HG03457 (cell line): Measurements from ENCODE around the gene CACNA2D3.
"Not testable (repeated sequence)": the region's sequence is repeated elsewhere in the genome, so short reads cannot be mapped to it uniquely, and the experiment has no call there.

Experiments
- ATAC-seq: cut with Tn5 transposase; IDR thresholded peaks from one replicate; pipeline ENCODE4 v1.9.1; 2021; ENCODE audit warnings: moderate number of reproducible peaks; ENCODE audit not compliant: unreplicated experiment

CACNA2D3 gene

DNA sequence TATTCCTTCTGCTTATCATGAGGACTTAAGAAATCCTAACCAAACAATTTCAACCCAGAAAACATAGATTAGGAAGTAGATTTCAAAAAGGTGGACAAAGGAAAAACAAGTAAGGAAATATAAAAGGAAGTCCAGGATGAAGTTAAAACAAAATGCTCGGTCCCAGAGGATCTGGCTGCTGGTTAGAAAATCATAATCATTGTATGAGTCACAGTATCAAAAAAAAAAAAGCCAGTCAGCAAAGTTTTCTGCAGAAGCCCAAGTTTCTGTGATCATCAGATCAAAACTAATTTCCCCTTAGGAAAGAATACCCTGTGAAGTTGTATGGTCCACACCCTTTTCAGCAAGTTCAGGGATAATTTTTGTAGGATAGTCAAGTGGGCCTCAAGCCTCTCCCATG, 848.5 kb downstream of the CACNA2D3 start:
- no peak for ATAC-seq

DNA sequence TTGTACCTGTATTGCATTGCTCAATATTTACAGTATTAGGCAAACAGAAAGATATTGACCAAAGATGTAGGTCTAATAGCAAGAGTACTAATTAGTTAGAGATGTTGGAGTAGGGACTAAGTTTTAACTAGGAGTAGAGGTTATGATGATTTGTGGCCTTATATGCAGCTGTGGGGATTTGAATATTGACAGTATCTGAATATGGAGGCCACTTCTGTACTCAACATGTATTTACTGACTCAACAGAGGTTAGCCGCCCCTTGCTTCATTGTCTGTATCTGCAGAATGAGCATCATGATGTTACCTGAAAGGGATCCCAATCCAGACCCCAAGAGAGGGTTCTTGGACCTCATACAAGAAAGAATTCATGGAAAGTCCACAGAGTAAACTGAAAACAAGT, 855.1 kb downstream of the CACNA2D3 start:
- ATAC-seq, result no peak

DNA sequence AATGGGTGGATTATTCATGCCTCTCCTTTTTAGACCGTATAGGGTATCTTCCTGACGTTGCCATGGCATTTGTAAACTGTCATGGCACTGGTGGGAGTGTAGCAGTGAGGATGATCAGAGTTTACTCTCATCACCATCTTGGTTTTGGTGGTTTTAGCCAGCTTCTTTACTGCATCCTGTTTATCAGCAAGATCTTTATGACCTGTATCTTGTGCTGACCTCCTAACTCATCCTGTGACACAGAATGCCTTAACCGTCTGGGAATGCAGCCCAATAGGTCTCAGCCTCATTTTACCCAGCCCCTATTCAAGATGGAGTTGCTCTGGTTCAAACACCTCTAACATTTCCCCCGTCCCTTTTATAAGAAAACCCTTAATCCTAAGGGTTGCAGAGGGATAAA, 855.6 kb downstream of the CACNA2D3 start:
- not testable (repeated sequence) for ATAC-seq

DNA sequence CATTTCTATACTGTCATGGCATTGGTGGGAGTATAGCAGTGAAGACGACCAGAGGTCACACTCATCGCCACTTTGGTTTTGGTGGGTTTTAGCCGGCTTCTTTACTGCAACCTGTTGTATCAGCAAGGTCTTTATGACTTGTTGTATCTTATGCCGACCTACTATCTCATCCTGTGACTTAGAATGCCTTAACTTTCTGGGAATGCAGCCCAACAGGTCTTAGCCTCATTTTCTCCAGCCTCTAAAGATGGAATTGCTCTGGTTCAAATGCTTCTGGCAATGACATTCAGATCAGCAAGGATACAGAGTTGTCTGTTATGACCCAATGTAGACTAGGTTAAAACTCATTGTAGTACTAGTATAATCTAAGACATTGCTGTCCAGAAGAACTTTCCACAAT, 860.5 kb downstream of the CACNA2D3 start:
- no peak for ATAC-seq

DNA sequence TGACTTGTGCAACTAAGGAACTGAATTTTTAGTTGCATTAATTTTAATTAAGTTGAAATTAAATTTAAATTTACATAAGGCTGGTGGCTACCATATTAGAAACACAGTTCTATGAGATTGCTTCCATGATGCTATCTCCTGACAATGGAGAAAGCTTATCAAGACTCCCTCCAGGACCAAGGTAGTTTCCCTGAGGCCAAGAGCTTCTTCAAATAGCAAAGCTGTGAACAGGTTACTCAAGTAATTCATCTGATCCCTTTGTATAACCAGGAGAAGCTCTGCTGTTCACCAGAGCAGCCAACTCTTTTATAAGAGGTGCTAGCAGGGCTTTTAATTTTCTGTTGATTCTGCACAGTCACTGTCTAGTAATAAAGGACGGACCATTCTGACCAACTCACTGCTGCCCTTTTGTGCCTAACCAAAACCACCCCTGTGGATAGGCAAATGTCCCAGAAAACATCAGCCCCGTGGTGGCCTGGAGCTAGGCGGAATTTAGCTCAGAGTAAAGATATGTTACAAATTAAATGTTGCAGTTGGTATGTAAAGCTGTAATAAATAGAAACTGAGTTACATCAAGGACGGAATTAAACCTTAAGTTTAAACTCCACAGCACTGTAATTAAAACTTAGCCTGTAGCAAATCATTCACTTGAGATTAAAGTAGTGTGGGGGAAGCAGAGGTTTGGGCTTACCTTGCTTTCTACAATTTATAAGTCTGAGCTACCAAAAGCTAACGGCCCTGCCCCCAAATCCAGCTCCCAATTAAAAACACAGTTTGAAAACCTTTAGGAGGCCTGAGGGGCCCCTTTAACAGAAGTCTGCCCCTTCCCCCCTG, 861.1 kb downstream of the CACNA2D3 start:
- no peak for ATAC-seq

DNA sequence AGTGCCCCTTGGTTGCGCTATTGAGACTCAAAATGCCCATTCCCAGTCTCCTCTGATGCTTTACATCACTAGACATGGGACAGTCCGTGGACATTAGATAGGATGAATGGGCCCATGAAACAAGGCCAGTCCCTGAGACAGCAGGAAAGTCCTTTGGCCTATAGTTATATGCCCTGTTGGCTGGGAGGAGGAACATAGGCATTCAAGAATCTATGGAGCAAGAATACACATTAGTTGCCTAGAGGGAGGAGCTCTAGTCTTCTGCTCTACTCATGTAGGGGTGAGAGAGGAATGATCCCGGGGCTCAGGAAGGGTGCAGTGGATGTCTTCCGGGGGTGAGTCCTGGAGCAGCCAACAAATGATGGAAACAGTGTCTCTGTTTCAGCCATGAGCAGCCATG, 863.5 kb downstream of the CACNA2D3 start:
- no peak for ATAC-seq

DNA sequence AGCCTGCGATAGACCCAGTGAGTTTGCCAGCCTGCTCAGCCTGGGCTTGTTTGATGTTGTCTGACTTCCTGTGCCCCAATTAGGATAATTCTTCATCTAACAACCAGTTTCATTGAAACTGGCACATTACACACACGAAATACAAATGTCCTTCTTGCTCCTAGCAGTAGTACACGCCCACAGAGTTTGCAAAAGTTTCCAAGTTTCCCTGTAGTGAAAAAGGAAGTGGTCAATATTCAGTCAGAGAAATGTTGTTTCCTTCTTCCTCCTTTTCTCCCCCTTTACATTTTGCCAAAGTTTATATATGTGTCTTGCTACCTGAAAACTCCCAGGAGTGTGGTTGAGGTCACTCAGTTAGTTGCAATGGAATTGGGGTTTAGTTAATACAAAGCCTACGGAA, 863.9 kb downstream of the CACNA2D3 start:
- ATAC-seq, result no peak

DNA sequence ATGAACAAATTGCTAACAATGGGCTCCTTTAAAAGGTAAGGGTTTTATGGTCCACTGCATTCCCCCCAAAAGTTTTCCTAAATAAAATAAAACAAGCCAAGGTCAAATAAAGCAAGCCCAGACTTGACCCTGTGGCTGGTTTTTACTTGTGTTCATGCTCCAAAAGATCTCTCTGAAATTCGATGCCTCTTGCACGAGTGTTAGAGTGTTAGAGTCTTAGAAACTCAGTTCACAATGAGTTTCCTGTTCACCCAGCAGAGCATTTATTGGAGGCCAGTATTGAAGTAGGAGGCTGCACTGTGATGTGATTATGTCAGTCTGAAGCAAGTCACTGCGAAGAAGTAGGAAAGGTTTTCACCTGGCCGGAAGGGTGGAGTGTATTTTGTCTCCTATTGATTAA, 865.4 kb downstream of the CACNA2D3 start:
- no peak for ATAC-seq

DNA sequence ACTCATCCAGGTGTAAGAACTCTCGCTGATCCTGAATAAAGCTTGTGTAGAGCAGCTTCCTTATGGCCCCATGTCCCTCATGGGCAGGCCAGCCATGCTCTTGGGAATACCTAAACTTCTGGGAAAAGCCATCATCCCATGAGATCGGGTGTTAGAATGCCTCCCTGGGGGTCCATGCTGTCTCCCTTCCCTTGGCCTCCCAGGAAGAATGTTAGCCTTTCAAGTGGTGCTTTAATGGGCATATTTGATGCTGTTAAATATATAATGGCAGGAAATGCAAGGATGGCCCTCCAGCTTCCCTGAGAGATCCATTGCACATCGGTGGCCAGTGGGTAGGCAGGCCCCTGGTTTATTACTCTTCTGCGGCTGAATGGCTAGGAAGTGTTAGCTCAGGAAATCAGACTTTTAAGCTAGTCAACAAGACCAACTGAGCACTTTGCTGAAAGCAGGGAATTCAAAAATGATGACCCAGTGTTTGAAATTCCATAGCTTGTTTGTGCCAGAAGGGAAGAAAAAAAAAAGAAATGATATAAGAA, 866.0 kb downstream of the CACNA2D3 start:
- ATAC-seq, result no peak

DNA sequence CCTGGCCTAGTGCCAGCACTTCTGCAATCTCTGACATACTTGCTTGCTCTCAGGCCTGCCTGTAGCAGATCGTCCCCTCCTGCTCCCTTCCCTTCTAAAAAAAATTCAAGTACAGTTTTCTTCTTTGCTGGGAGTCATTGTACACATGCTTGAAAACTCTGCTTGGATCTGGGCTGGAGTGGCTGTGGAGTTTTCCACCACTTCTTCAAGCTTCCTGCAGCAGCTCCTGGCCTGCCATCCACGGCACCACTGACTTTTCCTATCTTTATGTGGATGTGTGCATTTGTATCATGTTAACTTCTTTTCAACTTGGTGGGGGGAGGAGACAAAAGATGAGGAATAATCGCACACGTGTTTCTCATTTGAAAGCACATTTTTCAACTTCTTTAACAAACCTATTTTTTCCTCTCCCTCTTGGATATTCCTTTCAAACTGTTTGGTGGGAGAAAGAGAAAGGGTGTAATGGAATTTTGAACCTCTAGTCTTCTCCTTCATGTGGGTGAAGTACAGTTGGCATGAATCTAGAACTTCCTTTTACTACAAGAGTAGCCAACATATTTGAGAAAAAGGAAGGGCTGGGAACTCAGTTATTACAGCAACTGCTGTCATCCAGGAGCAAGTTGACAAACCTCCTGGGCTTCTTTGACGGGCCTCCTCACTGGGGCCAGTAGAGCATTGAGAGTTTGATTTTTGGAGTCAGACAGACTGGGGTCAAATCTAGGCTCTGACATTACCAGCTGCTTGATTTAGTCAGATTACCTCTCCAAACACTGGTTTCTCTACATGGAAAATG, 866.7 kb downstream of the CACNA2D3 start:
- no peak for ATAC-seq

DNA sequence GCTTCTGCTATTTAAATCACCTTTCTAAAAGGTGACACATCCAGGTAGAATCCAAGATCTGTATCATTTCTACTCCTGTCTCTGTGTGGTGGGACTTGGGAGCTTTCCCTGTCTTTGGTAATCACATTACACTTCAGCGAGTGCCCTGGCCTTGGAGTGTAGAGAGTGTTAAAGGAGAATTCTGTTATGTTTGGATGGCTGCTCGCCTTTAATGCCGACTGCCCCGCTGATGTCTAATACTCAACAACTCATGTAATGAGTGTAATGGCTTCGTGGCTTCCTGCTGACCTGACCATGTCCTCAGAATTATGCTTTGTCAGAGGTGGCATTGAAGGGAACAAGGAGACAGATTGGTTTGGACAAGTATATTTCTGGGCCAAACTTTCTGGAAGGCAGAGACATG, 871.8 kb downstream of the CACNA2D3 start:
- ATAC-seq, result no peak

DNA sequence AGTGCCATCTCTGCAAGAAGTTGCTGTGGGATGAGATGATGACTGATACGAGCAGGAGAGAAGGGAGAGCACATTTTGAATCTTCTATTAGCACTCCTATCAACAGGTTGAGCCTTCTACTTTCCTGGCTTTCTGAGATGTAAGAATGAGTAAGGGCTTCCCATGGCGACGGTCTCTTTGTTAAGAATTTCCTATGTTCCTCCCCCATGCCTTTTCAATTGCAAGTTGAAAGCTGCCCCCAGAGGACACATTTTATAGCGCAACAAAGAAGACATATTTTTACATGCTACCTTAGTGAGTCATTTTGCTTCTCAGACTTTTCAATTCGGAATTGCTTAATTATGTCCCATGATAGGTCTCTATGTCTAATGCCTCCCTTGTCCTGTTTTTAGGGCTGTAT, 876.8 kb downstream of the CACNA2D3 start:
- no peak for ATAC-seq

DNA sequence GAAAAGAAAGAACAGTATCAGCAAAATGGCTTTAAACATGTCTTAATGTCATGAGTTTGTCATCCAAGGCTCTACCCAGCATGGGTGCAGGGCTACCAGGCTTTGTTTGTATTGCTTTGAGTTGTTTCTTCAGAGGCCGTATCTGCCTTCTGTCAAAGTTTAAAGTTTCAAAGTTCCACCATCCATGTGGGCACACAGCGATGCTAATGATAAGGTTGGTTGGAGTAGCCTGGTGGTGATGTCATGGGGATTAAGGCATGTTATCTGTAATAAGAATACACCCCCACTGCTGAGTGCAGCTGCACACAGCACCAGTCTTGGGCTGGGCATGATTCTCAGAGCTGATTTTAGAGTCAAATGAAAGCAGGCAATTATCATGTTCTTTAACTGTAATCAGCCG, 877.5 kb downstream of the CACNA2D3 start:
- ATAC-seq, result no peak

DNA sequence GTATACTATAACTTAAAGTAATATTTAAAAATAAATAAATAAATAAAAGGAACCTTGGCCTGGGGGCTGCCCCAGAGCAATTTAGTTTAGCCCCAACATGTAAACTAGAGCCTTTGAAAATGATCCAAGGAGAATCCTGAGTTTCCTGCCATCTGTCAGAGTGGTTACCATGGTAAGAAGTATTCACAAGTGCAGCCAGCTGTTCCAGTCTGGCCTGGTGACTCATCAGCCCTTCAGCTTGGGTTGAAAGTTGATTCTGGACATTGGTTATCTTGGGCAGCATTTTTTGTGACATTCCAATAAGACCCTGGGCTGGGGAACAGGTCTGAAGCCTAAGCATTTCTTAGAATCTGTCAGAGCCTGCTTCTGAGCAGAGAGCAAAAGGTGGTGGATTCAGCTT, 878.2 kb downstream of the CACNA2D3 start:
- ATAC-seq, result no peak

DNA sequence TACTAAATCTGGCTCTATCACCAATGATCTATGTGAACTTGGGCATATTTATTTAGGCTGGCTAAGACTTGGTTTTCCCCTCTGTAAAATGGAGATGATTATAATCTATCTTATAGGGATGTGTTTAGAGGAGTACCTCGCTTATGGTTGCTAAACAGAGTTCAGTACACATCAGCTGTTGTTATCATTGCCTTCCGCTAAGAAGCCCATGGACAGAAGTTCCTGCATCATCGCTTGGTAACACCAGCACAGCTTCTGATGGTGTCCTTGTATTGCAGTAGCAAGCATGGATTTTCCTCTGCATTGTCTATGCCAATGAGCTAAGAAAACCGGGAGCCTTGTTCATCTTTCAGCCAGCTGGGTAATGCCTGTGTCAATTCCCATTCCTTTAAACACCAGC, 878.6 kb downstream of the CACNA2D3 start:
- no peak for ATAC-seq

DNA sequence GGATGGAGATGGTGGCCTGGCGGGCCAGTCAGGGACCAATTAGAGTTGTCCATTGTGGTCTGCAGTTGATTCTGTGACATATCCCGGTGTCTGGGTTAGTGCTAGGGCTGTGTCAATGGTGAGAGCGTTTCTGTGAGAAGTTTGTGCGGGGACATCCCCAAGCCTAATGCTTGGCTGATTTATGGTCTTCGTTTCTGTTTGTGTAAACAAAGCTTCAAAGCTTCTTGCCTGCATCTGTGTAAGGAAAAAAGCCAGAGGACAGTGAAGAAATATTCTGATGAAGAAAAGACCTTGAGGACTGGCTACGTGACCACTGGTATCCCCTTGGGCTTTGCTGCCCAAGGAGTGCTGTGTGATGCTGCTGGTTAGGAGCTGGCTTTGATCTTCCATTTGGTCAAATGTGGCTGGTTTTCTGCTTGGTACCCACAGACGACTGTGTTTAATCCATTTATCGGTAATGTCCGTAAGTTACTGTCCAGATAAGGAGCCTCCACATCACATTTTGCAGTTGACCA, 880.1 kb downstream of the CACNA2D3 start:
- no peak for ATAC-seq

DNA sequence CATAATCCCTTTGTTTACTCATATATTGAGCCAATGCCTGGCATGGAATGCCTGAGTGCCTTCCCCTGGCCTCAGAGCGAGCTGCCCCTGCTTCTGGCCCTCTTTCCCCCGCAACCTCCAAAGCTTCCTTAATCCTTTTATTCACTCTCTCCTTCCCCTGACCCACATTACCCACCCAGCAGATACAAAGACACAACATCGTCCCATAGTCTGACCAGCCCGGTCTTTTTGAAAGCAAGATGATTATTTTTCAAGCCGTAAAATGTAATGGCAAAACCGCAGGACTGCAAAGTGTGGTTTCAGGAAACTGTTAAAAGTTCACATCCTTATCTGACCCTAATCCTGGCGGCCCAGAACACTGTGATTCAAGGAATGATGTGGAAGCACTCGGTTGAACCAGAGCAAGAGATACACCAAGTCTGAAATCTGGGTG, 883.9 kb downstream of the CACNA2D3 start:
- no peak for ATAC-seq

DNA sequence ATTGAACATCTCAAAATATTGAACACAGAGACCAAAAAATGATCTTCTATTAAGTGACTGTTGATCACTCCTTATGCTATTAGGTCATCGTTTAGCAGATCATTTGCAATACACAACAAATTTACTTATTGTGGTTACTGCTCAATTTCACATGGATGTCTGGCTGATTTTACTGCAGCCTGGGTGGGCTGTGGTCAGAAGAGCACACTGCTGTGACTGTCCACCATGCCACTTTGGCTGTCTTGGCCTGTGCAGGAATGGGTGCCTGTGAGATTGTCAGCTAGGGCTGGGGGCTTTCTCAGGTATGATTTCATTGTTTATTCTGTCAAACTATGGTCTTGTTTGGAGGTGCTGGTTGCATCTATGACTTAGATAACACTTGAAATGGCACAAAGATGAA, 885.6 kb downstream of the CACNA2D3 start:
- ATAC-seq, result no peak

DNA sequence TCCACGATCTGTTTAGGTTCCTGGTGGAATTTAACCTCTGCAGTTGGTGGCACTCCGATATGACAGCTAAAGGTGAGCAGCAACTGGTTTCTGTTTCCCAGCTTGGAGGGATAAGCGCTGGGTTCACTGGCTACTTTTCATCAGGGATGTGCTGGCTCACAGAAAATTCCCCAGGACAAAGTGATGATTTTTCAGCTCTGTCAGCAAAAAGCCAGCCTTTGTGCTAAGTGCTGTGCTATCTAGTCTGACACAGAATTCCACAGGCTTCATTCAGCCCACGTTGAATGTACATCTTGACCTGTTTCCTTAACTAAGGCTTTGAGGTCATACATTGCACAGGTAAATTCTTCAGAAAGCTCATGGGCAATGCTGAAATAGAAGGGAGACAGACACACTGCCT, 887.0 kb downstream of the CACNA2D3 start:
- no peak for ATAC-seq

DNA sequence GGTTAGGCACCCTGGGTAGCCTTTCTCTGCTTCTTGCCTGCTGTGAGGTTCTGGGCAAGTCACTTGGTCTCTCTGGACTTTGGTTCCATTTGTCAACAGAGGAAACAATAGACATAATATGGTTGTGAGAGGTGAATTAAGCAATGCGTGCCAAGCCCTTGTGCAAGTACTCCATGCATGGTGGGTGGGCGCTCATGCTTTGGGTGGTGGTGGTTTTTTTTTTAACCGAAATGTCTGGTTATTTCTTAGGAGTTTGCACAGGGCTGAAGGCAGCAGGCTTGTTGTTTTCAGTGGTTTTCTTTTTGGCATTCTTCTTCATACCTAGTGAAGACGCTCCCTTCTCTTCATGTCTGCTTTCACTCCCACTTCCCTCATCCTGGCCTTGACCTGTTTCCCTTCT, 889.7 kb downstream of the CACNA2D3 start:
- ATAC-seq, result no peak

DNA sequence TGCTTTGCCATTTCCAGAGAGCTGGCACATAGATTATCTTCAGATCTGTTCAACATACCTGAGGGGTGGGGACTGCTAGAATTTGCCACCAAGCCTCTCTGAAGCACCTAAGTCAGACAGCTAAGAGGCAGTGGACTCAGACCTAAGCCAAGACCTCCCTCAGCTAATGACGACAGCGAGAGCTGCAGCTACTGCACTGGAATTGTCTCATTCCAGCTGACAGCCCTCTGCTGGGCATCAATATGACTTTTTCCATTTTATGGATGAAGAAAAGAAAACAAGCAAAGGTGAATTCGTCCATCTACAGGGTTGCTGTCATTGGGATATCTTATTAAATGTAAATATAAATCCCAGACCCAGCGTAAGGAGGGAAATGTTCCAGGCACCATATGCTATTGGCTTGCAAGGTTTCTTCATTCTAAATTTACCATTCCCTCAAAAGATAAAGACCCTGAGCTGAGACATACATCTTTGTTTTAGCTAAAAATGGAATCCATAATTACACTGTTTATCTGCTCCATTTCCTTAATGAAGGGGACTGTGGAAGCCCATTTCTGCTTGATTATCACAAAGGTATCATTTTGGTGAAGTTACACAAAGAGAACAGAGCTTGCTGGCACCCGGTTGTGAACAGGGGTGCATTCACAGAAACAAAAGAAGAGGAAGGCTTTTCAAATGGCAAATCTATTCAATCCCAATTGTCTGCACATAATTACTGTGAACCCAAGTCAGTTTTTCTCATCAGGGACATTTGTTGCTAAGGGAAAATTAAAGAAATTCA, 891.0 kb downstream of the CACNA2D3 start:
- ATAC-seq, result no peak
